ENCODE results near the gene ASTN2.

Gene ASTN2

GRCh38 chr9:116943970-116944369 lies 470.9 kb downstream of the ASTN2 start:
- H3K27ac ChIP-seq, result no peak overlapping the region
- no peaks in the 10 kb centered on the region for H3K79me2 ChIP-seq (ENCODE audit: insufficient read depth, low read depth)
- no peak overlapping the region for H2AFZ ChIP-seq (ENCODE audit: low read depth)
- H3K27me3 ChIP-seq (ENCODE audit: insufficient read depth, low read depth), result no peaks in the 10 kb centered on the region
- H3K4me2 ChIP-seq, result no peak overlapping the region
- no peaks in the 10 kb centered on the region for H4K20me1 ChIP-seq (ENCODE audit: insufficient read depth)
- no peak overlapping the region for H3K4me3 ChIP-seq (IDR thresholded peaks at IDR 0.05; ENCODE audit: insufficient read depth, low read depth, low read length)
- H3K9ac ChIP-seq, result no peak overlapping the region
- H3K36me3 ChIP-seq (ENCODE audit: insufficient read depth), result no peaks in the 10 kb centered on the region
- no peaks in the 10 kb centered on the region for H3K4me1 ChIP-seq (ENCODE audit: low read depth, poor library complexity, severe bottlenecking)
- TF ChIP-seq CTCF (conservative IDR thresholded peaks at IDR 0.05; ENCODE audit: low read depth, low read length), result no peak

GRCh38 chr9:116942593-116943061 lies 472.2 kb downstream of the ASTN2 start:
- Histone ChIP-seq H3K27me3 (ENCODE audit: insufficient read depth, low read depth) (no peaks in the 10 kb centered on the region), H3K4me2 (no peak overlapping the region), H3K79me2 (ENCODE audit: insufficient read depth, low read depth) (no peaks in the 10 kb centered on the region), H3K4me1 (ENCODE audit: low read depth, poor library complexity, severe bottlenecking) (no peaks in the 10 kb centered on the region), H3K36me3 (ENCODE audit: insufficient read depth) (no peaks in the 10 kb centered on the region), H3K9ac (no peak overlapping the region), H2AFZ (ENCODE audit: low read depth) (no peak overlapping the region), H3K27ac (no peak overlapping the region), H3K4me3 (IDR thresholded peaks at IDR 0.05; ENCODE audit: insufficient read depth, low read depth, low read length) (no peak overlapping the region), H4K20me1 (ENCODE audit: insufficient read depth) (no peaks in the 10 kb centered on the region)
- TF ChIP-seq CTCF (conservative IDR thresholded peaks at IDR 0.05; ENCODE audit: low read depth, low read length), result no peak

GRCh38 chr9:116941266-116941665 lies 473.6 kb downstream of the ASTN2 start:
- Histone ChIP-seq H3K4me3 (IDR thresholded peaks at IDR 0.05; ENCODE audit: insufficient read depth, low read depth, low read length) (no peak overlapping the region), H3K36me3 (ENCODE audit: insufficient read depth) (no peaks in the 10 kb centered on the region), H3K79me2 (ENCODE audit: insufficient read depth, low read depth) (no peaks in the 10 kb centered on the region), H3K4me2 (no peak overlapping the region), H3K27ac (no peak overlapping the region), H3K4me1 (ENCODE audit: low read depth, poor library complexity, severe bottlenecking) (no peaks in the 10 kb centered on the region), H2AFZ (ENCODE audit: low read depth) (no peak overlapping the region), H4K20me1 (ENCODE audit: insufficient read depth) (no peaks in the 10 kb centered on the region), H3K9ac (no peak overlapping the region), H3K27me3 (ENCODE audit: insufficient read depth, low read depth) (no peaks in the 10 kb centered on the region)
- no peak for TF ChIP-seq CTCF (conservative IDR thresholded peaks at IDR 0.05; ENCODE audit: low read depth, low read length)

GRCh38 chr9:116940614-116941215 lies 474.1 kb downstream of the ASTN2 start:
- Histone ChIP-seq H3K79me2 (ENCODE audit: insufficient read depth, low read depth) (no peaks in the 10 kb centered on the region), H2AFZ (ENCODE audit: low read depth) (no peak overlapping the region), H3K4me2 (no peak overlapping the region), H3K36me3 (ENCODE audit: insufficient read depth) (no peaks in the 10 kb centered on the region), H3K27ac (no peak overlapping the region), H3K4me3 (IDR thresholded peaks at IDR 0.05; ENCODE audit: insufficient read depth, low read depth, low read length) (no peak overlapping the region), H3K27me3 (ENCODE audit: insufficient read depth, low read depth) (no peaks in the 10 kb centered on the region), H3K9ac (no peak overlapping the region), H3K4me1 (ENCODE audit: low read depth, poor library complexity, severe bottlenecking) (no peaks in the 10 kb centered on the region), H4K20me1 (ENCODE audit: insufficient read depth) (no peaks in the 10 kb centered on the region)
- TF ChIP-seq CTCF (conservative IDR thresholded peaks at IDR 0.05; ENCODE audit: low read depth, low read length), result no peak
